Measurements from ENCODE around the gene PPP6R3. TPM values are rescaled to one million over a fixed set of nuclear protein-coding genes. Genes with fewer than 3 reads are reported as not detected.

The PPP6R3 gene
- total and polyA plus RNA-seq, 8 donors, result 84.6 to 130 (median 109) TPM

GRCh38 chr11:68528630-68529029 lies 68.1 kb downstream of the PPP6R3 start:
- no peaks in the 10 kb centered on the region for H3K27me3 ChIP-seq
- peaks cover 0 to 52% of the 10 kb centered on the region in 2 donors for H3K4me1 ChIP-seq
- no peak overlapping the region for H3K4me3 ChIP-seq
- peaks cover 0 to 36% of the 10 kb centered on the region in 2 donors for H3K36me3 ChIP-seq
- DNase-seq (no peak), ATAC-seq (peak; percentile 35)
- no peak for TF ChIP-seq CTCF (IDR thresholded peaks at IDR 0.05)
- intact Hi-C loops (cut with DNase I), result no loop called here
- no peaks in the 10 kb centered on the region for H3K9me3 ChIP-seq
- H3K27ac ChIP-seq, result peak overlapping the region in 1 of 2 donors; percentile 77

- DNase-seq, result no peak
- TF ChIP-seq CTCF (IDR thresholded peaks at IDR 0.05), result no peak
- ATAC-seq, result no peak
- Histone ChIP-seq H3K4me3 (no peak overlapping the region), H3K4me1 (peaks cover 0 to 53% of the 10 kb centered on the region in 2 donors), H3K27me3 (no peaks in the 10 kb centered on the region), H3K36me3 (peaks cover 0 to 21% of the 10 kb centered on the region in 2 donors), H3K27ac (no peak overlapping the region), H3K9me3 (no peaks in the 10 kb centered on the region)
- intact Hi-C loops (cut with DNase I), result no loop called here
Observed at GRCh38 chr11:68531129-68531693, 70.7 kb downstream of the PPP6R3 start.

GRCh38 chr11:68532727-68533369 lies 72.3 kb downstream of the PPP6R3 start:
- Histone ChIP-seq H3K4me3 (no peak overlapping the region), H3K36me3 (peaks cover 0 to 15% of the 10 kb centered on the region in 2 donors), H3K9me3 (no peaks in the 10 kb centered on the region), H3K27me3 (no peaks in the 10 kb centered on the region), H3K4me1 (peaks cover 0 to 48% of the 10 kb centered on the region in 2 donors), H3K27ac (no peak overlapping the region)
- TF ChIP-seq CTCF (IDR thresholded peaks at IDR 0.05), result no peak
- intact Hi-C loops (cut with DNase I), result no loop called here
- DNase-seq (no peak), ATAC-seq (no peak)

- Histone ChIP-seq H3K36me3 (peaks cover 0 to 25% of the 10 kb centered on the region in 2 donors), H3K4me3 (no peak overlapping the region), H3K9me3 (no peaks in the 10 kb centered on the region), H3K27ac (no peak overlapping the region), H3K27me3 (no peaks in the 10 kb centered on the region), H3K4me1 (peaks cover 0 to 38% of the 10 kb centered on the region in 2 donors)
- ATAC-seq (no peak), DNase-seq (no peak)
- TF ChIP-seq CTCF (IDR thresholded peaks at IDR 0.05), result no peak
- intact Hi-C loops (cut with DNase I), result no loop called here
Observed at GRCh38 chr11:68533945-68534344, 73.4 kb downstream of the PPP6R3 start.

GRCh38 chr11:68535098-68535497 lies 74.5 kb downstream of the PPP6R3 start:
- no peaks in the 10 kb centered on the region for H3K9me3 ChIP-seq
- H3K36me3 ChIP-seq, result peaks cover 0 to 28% of the 10 kb centered on the region in 2 donors
- TF ChIP-seq CTCF (IDR thresholded peaks at IDR 0.05), result no peak
- H3K27me3 ChIP-seq, result no peaks in the 10 kb centered on the region
- intact Hi-C loops (cut with DNase I), result no loop called here
- DNase-seq, result no peak
- no peak overlapping the region for H3K27ac ChIP-seq
- ATAC-seq, result no peak
- peaks cover 0 to 38% of the 10 kb centered on the region in 2 donors for H3K4me1 ChIP-seq
- no peak overlapping the region for H3K4me3 ChIP-seq
